GM19395 (cell line): Measurements from ENCODE around the gene MGST3.
A peak's percentile ranks its signal among the peaks of the same experiment; 100 is the strongest.
"Not testable (repeated sequence)": the region's sequence is repeated elsewhere in the genome, so short reads cannot be mapped to it uniquely, and the experiment has no call there.

Experiments used
- ATAC-seq: cut with Tn5 transposase; IDR thresholded peaks from one replicate; pipeline ENCODE4 v1.9.1; 2021; ENCODE audit warnings: mild to moderate bottlenecking, moderate library complexity; ENCODE audit not compliant: unreplicated experiment

Gene MGST3

GRCh38 chr1:165630629-165631341, at the start of gene MGST3:
TSS of gene MGST3 (plus strand) at chr1:165631234. CDS start at chr1:165649848, 18,614 bp downstream.
- peak; percentile 82 for ATAC-seq

- no peak for ATAC-seq
Measured at GRCh38 chr1:165581926-165582325, 49.1 kb upstream of the MGST3 start.

DNA sequence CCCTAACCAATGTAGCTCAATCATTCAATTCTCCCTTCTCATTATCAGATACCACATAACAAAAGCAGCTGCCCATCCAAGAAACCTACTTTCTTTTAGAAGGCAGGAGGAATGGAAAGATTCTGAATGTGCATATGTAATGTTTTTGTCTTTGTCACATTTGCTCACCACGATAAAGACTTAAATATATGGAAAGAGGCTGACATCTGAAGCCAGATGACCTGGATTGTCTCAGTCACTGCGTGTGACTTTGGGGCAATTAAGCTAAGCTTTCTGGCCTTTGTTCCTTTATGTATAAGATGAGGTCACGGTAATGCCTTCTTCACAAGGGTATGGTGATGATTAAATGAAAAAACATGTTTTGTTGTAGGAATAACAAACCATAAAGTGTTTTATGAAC, 44.6 kb upstream of the MGST3 start:
- no peak for ATAC-seq

DNA sequence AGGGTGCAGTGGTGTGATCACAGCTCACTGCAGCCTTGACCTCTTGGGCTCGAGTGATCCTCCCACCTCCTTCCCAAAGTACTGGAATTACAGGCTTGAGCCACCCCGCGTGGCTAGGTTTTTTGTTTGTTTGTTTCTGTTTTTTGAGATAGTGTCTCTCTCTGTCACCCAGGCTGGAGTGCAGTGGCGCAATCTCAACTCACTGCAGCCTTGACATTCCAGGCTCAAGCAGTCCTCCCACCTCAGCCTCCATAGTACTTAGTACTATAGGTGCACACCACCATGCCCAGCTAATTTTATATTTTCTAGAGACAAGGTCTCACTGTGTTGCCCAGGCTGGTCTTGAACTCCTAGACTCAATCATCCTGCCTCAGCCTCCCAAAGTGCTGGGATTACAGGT, 39.6 kb upstream of the MGST3 start:
- ATAC-seq: not testable (repeated sequence)

GRCh38 chr1:165592945-165593823, 37.9 kb upstream of the MGST3 start:
- peak; percentile 47 for ATAC-seq

- no peak for ATAC-seq
Measured at GRCh38 chr1:165595246-165595938, 35.6 kb upstream of the MGST3 start.

DNA sequence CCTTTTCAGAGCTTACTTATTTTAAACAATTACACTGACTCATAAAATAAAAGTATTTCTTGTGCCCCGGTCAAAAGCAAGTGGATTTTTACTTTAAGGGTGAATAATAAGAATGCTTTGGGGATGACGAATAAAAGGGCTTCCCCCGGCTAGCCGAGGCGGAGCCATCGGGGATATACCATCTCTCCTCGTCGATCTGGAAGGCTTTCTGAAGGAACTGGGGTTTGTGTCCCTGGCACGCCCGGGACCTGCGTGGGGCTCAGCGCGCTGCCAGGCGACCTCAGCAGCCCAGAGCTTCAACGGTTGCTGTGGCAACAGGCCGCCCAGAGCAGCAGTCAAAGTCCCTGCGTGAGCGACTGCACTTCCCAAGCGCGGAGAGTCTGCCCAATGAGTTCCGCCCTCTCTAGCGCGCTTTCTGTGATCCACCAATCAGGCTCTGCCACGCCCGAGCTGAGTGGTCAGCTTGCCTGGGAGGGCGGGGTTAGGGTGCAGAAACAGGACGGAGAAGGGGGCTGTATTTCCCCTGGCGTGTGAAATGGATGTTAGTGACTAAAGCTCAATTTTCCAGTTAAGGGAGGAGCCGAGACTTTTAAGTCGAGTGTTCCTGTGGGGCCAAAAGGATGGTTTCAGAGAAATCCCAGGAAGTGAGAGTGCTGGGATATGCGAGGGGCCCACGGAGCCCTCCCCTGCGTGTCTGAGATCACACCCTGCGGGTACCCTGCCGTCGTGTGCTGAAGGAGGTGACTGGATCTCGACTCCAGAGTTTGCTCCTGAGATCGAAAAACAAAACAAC, 33.0 kb upstream of the MGST3 start:
- peak; percentile 96 for ATAC-seq

DNA sequence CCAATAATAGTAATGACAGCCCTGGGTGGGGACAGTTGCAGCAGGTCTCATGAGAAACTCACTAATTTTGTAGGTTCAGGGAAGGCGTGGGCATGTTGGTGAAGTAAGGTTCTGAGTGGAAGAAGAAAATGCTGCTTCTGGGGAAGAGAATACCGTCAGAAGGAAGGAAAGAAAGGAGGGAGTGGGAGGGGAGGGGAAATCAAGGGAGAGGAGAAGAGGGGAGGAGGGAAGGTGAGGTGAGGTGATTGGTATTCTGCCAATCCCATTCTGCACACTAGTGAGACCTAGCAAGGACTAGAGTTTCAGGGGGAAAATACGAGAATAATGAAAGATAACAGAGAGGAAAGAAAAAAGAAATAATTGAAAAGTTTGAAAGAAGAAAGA, 32.4 kb upstream of the MGST3 start:
- no peak for ATAC-seq

DNA sequence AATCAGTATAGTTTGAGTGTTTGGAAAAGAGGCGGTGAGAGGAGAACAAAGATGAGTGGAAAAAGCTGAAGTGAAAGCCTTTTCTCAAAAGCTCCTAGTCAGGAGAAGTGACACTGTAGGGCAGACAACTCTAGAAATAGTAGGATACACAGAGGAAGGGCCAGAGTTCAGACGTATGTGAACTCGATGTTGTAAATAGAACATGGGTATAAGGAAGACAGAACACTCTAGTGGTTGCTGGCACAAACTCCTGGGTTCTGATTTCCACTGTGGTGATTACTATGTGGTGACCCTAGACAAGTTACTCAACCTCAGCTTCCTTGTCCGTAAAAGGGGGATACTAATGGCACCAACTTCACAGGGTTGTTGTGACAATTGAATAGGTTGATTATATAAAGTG, 30.2 kb upstream of the MGST3 start:
- ATAC-seq: no peak

DNA sequence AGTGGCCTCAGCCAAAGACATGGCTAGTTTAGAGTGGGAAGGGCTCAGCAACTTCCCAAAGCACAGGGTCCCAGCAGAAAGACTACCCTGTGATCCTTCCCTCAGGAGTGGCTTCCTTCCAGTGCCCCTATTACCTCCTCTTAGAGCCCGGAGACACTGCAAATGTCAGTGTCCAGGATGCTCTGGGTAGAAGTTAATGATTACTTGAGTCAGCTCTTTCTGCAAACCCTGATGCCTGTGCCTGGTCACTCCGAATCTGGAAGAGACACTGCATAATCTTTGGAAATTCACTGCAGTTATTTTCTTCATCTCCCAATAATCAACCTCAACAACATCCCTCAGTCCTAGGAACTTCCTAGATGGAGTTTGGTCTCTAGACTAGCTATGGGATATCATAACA, 27.2 kb upstream of the MGST3 start:
- no peak for ATAC-seq

- ATAC-seq: no peak
Measured at GRCh38 chr1:165605246-165605645, 25.8 kb upstream of the MGST3 start.

DNA sequence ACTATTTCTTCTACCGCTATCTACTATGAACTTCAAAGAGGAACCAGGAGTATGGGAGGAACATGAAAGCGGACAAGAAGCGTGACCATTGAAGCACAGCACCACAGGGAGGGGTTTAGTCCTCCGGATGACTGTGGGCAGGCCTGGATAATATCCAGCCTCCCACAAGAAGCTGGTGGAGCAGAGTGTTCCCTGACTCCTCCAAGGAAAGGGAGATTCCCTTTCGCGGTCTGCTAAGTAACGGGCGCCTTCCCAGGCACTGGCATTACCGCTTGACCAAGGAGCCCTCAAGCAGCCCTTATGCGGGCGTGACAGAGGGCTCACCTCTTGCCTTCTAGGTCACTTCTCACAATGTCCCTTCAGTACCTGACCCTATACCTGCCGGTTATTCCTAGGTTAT, 24.4 kb upstream of the MGST3 start:
- not testable (repeated sequence) for ATAC-seq

- ATAC-seq: no peak
Measured at GRCh38 chr1:165610866-165611265, 20.2 kb upstream of the MGST3 start.

DNA sequence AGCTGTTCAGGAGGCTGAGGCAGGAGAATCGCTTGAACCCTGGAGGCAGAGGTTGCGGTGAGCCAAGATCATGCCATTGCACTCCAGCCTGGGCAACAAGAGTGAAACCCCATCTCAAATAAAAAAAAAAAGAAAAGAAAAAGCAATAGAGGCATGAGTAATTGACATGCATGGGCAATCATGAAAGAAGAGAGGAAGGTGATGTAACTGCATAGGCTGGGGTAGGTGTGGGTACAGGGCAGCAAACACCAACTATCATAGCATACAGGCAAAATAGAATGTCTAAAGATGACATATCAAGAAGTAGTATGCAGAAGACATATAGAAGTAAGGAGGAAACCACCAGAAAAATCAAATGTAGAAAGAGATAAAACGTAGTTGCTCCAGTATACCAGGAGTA, 19.0 kb upstream of the MGST3 start:
- ATAC-seq: no peak

DNA sequence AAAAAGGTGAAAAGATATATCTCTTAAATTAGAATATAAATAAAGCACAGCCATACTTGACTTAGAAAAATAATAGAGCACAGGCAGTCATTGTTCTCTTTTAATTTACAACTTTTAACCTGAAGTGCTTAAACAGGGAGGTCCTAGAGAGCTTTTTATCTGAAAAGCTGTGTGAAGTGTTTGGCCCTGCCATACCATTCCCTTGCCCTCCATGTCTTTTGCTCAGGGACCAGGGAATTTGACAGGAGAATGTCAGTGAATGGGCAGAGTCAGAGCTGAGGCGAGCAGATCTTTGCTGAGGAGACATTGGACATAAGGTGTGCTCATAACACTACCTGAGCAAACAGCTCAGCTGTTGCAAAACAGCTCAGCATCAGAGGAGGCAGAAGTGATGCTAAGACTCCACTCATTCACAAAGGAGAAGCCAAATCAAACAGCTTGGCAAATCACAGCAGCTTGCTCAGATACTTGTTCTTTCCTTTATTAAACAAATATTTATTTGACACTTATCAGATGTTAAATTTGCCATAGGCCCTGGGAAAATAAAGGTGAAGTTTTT, 14.9 kb upstream of the MGST3 start:
- ATAC-seq: no peak

DNA sequence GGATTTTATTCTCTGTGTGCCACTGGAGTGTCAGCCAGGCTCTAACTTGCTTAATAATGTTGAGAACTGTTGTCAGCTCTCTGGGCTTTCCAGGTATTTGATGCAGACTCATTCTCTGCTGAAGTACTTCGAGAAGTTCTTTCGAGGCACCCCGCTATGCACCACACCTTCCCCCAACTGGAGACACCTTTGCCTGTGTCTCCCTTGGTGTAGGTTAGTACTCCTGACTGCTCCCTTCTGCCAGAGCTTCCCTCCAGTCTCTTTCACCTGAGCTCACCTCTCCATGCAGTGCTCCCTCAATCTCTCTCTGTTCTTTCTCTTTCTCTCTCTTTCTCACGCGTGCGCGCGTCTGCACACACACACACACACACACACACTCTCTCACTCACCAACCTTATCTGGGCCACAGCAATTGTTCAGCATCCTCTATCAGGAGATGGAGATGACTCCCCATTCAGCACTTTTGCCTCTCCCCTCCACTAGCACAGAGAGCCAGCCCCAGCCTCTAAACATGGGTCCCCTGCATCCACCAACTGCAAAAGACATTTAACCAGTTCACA, 14.0 kb upstream of the MGST3 start:
- ATAC-seq: no peak

DNA sequence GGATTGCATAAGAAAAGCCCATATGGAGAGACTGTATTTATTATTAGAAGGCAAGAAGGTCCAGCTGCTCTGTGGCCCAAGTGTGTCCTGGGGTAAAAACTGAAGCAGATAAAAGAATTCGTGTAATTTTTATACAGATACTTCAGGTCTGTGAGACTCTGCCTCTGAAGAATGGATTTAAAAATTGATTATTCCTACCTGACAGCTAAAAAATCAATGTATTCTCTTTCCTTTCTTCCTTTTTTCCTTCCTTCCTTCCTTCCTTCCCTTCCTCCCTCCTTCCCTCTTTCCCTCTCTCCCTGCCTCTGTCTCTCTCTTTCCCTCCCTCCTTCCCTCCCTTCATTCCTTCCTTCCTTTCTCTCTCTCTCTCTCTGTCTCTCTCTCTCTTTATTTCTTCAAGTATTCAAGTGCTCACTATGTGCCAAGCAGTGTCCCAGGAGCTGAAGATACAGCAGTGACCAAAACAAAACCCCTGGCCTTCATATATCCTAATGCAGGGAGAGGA, 11.3 kb upstream of the MGST3 start:
- ATAC-seq: no peak

GRCh38 chr1:165623624-165624023, 7.4 kb upstream of the MGST3 start:
- no peak for ATAC-seq

DNA sequence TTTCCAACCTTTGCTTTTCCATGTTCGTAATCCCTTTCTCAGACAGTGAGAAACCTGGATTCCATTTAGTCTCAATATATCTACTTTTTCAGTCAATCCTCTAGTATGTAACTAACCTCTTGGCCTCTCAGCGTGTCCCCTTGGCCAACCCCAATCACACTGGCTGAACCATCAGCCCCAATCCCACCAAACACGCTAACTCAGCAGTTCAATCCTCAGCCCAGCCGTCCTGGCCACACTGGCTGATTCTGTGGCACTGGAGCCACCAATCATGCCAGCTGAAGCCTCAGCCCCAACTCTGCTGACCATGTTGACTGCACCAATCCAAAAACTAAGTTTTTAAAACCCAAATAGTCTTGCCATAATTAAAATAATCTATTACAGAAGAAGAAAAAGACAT, 6.6 kb upstream of the MGST3 start:
- ATAC-seq: no peak
